Activated T-cell treated with anti-CD3 and anti-CD28 coated beads, Interleukin-2, amount 50 U/mL, for 1 hour (primary cell): ENCODE results near the gene PSMC5.
A peak's percentile ranks its signal among the peaks of the same experiment; 100 is the strongest.
"Not testable (repeated sequence)": the region's sequence is repeated elsewhere in the genome, so short reads cannot be mapped to it uniquely, and the experiment has no call there.

Experiments
- DNase-seq: peaks from one replicate; pipeline ENCODE4 v3.0.0-alpha.2; 2020

PSMC5 gene

GRCh38 chr17:63827002-63827800 lies at the start of gene PSMC5, which contains the start of gene FTSJ3:
TSS of gene PSMC5 (plus strand) at chr17:63827431. CDS start at chr17:63827491, 60 bp downstream.
TSS of gene FTSJ3 (minus strand) at chr17:63827663. CDS start at chr17:63826902, 761 bp downstream.
- peak; percentile 92 for DNase-seq

DNA sequence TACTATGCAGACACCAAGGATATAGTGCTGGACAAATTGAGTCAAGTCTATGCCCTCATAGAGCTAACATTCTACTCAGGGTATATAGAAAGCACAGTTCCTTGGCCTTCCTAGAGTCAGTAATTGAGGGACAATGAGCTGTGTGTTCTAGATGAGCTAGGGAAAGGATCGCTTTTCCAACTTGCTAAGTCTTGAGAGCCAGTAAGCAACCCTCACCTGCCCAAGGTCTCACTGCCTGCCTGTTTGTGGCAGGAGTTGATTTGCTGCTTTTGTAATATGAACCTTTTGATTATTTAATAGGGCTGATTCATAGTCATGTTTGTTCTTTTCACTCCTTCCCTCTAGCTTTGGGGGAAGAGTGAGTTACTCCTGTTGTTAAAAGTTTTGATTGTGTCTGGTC lies 46.7 kb upstream of the PSMC5 start:
- no peak for DNase-seq

DNA sequence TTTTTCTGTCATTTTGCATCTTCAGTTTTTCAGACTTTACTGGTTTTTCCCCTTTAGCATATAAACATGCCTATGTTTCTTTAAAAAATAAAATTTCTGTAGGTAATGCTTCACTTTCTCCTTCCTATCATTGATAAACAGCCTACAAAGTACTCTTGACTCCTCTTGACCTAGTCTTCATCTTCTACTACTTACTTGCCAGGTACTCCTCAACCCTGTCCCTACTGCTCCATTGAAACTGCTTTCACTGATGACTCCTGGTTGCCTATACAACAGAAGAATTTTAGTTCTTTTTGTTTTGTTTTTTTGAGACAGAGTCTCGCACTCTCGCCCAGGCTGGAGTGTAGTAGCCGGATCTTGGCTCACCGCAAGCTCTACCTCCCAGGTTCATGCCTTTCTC lies 46.3 kb upstream of the PSMC5 start:
- no peak for DNase-seq

DNA sequence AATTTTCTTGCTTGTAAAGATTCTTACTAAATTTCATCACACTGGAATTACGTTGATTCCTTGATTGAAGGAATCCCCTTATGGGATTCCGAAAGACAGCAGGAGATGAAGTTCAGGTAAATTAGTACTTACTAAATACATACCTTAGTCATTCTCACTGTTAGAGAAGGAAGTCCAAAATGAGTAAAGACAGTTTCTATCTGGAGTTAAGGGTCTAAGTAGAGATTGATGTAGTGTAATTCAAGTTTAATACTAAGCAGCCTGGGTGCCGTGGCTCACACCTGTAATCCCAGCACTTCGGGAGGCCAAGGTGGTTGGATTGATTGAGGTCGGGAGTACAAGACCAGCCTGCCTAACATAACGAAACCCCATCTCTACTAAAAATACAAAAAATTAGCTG lies 43.7 kb upstream of the PSMC5 start:
- no peak for DNase-seq

DNA sequence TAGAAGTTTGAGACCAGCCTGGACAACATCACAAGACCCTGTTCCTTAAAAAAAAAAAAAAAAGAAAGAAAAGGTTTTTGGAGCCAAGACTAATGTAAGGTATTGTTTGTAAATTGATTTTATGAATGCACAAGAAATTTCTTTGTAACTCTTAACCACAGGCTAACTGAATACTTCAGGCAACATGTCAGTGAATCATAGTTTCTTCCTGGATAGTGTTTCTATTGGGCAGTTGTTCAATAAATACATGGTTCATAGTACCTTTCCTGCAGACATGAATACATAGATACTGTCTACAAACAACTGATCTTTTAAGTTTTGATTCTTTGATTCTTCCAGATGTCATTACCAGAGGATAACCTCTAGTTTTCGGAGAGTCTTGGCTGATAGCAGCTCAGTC lies 41.7 kb upstream of the PSMC5 start:
- no peak for DNase-seq

DNA sequence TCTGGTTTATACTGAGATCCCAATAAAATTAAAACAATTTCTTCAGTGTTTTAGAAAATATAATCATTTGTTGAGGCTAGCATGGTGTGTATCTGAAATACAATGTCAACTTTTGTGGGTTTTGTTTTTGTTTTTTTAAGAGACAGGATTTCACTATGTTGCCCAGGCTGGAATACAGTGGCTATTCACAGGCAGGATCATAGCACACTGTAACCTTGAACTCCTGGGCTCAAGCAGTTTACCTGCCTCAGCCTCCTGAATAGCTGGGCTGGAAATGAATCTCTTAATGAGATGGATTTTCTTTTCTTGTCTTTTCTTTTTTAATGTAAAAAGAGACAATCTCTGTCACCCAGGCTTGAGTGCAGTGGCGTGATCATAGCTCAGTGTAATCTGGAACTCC lies 41.1 kb upstream of the PSMC5 start:
- no peak for DNase-seq

DNA sequence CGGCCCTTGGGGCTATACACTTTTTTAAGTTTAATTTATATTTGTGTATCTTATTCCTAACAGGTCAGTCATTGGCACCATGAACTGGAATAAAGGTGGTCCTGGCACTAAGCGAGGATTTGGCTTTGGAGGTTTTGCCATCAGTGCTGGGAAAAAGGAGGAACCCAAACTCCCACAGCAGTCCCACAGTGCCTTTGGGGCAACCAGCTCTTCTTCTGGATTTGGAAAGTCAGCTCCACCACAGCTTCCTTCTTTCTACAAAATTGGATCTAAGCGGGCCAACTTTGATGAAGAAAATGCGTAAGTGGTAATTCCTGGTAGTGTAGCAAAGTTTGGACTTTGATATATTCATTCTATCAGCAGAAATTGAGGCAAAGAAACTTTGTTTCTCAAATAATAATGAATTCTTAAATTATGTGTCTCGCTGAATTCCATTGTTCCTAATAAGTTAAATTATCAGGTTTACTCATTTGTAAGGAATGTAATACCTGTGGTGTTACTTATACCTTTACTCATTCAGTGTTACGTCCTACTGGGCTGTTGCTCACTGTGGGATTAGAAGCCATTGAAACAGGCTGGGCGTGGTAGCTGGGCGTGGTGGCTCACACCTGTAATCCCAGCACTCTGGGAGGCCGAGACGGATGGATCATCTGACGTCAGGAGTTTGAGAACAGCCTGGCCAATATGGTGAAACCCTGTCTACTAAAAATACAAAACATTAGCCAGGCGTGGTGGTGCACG lies 40.1 kb upstream of the PSMC5 start:
- no peak for DNase-seq

DNA sequence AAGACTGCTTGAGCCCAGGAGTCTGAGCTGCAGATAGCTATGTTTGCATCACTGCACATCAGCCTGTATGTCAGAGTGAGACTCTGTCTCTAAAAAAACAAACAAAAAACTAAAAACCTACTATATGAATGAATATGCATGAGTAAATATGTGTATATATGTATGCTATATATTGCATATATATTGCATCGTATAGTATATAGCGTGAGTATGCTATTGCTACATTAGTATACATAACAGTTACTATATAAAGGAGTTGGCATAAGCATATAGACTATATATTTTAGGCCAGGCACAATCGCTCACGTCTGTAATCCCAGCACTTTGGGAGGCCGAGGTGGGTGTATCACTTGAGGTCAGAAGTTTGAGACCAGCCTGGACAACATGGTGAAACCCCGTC lies 37.2 kb upstream of the PSMC5 start:
- no peak for DNase-seq

DNA sequence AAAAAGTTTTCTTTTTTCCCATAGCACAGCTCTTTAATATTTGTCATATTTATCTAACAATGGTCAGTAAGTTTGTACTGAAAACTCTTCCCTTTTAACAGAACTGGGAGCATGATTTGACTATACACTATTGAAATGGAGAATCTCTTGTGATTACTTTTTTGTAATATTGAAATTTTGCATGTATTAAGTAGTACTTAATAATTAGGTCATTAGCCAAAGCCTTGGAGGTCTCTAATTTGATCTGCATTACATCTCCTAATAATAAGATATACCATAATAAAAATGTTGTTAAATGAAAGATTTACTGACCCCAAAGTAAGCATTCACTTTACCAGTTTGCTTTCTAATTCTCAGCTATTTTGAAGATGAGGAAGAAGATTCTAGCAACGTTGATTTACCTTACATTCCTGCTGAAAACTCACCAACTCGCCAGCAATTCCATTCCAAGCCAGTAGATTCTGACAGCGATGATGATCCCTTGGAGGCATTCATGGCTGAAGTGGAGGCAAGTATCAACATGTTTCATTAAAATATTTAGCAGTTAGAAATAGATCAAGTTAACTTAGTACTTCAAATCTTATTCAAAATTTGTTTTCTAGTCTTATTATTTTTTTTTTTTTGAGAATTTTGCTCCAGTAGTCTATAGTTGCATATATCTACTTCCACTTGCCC lies 35.0 kb upstream of the PSMC5 start:
- no peak for DNase-seq

- DNase-seq, result not testable (repeated sequence)
Measured at GRCh38 chr17:63796375-63796774, 30.9 kb upstream of the PSMC5 start.

DNA sequence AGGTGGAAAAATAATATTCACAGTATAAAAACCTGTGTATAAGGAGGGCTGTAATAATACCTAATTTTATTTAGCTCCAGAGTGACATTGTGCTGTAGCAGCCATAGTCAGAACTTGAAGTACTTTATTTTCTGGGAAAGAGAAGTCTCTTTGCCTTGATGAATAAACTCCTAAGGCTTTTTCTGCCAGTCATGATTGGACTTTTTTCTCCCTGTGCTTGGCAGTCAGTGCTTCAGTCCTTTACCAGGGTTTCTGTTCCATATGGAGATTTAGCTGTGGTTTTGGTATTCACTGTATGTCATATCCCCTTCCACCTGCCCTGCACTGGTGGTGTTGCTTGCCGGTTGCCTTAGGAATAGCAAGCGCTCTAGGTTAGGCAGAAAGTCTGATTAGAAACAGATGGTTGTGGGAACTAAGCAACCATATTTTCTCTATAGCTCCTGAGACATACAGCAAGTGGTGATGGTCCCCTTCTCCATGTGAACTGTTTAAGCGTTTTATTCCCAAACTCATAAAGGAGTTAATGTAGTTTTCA lies 28.6 kb upstream of the PSMC5 start:
- DNase-seq, result no peak

- DNase-seq, result no peak
Measured at GRCh38 chr17:63800783-63801182, 26.4 kb upstream of the PSMC5 start.

- DNase-seq, result no peak
Measured at GRCh38 chr17:63804328-63804727, 22.9 kb upstream of the PSMC5 start.

DNA sequence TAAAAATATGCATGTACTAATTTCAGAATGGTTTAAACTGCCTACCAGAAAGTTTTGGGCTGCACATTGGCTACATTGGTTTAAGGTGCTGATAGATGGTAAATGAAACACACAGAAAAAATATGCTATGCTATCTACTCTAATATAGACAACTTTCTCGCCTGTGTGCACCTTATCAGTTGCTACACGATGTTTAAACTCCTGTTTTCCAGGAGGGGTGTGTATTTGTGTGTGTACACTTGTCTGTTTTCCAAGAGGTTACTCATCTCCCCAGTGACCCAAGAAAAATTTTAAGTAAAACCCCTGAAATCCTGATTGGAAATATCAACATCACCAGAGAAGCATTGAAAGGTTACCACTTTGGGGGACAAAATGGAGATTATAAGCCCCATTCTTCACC lies 21.6 kb upstream of the PSMC5 start:
- no peak for DNase-seq

GRCh38 chr17:63809970-63810369 lies 17.3 kb upstream of the PSMC5 start:
- no peak for DNase-seq

DNA sequence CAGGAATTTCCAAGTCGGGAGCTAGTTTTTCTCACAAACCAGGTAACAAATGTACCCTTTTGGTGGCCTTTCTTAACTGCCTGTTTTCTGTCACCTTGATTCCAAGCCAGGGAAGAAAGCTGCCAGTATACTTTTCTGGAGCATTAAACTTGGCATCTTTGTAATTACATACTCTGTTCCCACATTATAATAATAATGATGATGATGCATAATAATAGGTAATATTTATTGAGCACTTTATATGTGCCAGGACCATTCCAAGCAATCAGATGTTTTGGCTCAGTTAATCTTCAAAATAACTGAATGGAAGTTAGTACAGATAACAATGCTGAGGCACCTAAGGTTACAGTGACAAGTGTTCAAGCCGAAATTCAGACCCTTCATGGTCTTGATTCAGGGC lies 11.1 kb upstream of the PSMC5 start:
- no peak for DNase-seq

DNA sequence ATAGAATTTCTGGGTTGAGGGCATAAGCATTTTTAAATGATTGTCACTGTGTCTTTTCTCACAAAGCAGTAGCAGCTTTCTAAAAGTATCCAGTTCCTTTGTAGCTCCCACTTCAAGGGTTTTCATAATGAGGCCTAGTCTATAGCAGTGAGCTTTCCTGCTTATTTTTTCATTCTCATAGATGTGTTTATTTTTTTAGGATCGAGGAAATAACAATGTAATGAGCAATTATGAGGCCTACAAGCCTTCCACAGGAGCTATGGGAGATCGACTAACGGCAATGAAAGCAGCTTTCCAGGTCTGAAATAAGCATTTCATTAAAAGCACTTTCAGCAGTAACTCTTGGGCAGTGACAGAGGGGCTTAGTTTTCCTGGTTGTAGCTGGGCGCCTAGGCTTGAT lies 10.6 kb upstream of the PSMC5 start:
- DNase-seq, result no peak

DNA sequence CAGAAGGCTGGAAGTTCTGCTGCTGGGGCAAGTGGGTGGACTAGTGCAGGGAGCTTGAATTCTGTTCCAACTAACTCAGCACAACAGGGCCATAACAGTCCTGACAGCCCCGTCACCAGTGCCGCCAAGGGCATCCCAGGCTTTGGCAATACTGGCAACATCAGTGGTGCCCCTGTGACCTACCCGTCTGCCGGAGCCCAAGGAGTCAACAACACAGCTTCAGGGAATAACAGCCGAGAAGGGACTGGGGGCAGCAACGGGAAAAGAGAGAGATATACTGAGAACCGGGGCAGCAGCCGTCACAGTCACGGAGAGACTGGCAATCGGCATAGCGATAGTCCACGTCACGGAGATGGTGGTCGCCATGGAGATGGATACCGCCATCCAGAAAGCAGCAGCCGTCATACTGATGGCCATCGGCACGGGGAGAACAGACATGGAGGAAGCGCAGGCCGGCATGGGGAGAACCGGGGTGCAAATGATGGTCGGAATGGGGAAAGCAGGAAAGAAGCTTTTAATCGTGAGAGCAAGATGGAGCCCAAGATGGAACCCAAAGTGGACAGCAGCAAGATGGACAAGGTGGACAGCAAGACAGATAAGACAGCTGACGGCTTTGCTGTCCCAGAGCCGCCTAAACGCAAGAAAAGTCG lies 9.4 kb upstream of the PSMC5 start:
- no peak for DNase-seq

GRCh38 chr17:63819131-63819530 lies 8.1 kb upstream of the PSMC5 start:
- DNase-seq, result no peak

GRCh38 chr17:63819585-63820537 lies 7.4 kb upstream of the PSMC5 start:
- no peak for DNase-seq

DNA sequence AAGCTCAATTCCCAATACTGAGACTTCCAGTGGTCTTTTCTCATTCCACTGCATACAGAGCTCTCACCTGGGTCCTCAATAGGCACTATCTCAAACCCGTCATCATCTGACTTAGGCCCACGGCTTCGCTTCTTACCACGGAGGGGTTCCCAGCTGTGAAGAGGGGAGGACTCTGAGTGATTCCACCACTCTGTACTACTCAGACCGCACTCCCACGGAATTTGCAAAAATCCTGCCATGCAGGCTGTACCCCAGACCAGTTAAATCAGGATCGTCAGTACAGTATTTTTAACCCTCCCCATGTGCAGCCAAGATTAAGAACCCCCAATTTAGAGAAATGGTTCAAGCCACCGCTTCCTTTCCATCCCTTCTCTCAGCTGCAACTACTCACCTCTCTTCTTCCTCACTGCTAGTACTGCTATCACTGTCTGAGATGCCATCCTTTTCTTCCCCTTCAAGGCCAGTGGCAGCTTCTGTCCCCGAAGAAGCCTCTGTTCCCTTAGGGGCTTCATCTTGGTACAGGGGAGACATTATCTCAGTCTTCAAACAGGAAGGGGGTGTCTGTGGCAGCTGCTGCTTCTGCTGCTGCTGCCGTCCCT lies 6.2 kb upstream of the PSMC5 start:
- DNase-seq, result no peak
